ENCODE data around the gene PFDN4. TPM values are rescaled to one million over a fixed set of nuclear protein-coding genes. Genes with fewer than 3 reads are reported as not detected.

PFDN4 gene
- total and polyA plus RNA-seq, 2 donors (not counting 1 experiment from before 2014, with no cell fraction given) = 86.7 to 87.0 TPM

DNA sequence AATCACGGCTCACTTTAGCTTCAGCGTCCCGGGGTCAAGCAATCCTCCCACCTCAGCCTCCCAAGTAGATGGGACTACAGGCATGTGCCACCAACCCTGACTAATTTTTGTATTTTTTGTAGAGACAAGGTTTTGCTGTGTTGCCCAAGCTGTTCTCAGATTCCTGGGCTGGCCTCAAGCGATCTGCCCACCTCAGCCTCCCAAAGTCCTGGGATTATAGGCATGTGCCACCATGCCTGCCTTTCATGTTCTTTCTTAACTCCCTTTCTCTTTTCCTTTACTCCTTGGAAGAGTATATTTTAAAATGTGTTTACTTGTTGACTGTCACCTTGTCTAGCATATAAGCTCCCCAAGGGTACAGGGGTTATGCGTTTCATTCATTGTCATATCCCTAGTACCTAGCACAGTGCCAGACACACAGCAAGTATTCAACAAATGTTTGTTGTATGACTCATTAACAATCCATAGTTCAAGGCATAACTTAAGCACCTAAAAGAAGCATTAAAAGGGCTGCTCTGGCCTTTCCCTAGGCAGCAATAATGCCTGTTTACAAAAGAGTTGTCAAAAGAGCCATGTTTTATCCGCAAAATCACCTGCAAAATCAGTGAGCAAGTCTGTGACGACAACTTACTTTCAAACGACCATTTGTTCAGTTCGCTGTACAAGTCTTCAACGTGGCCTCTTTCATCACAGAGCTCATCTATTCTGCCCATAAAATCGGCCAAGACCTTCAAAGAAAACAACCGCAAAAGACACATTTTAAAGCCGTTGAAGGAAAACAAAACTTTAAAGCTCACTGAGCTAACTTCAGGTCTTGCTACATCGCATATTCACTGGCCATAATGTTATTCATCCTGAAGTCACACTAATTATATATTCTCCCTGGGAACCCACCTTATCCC, 38.7 kb upstream of the PFDN4 start:
- Histone ChIP-seq H3K79me2 (ENCODE audit: control insufficient read depth, insufficient read depth, low read length) (no peaks in the 10 kb centered on the region), H3K4me2 (ENCODE audit: extremely low read depth, insufficient read depth, low read length) (no peak overlapping the region), H3K4me1 (ENCODE audit: control insufficient read depth, extremely low read depth, insufficient read depth, low read length) (no peaks in the 10 kb centered on the region), H3K9ac (ENCODE audit: insufficient read depth, low read length) (no peak overlapping the region), H3K36me3 (ENCODE audit: control insufficient read depth, insufficient read depth, low read length) (no peaks in the 10 kb centered on the region), H3K4me3 (replicated peaks in 1 of 4; ENCODE audit: control extremely low read depth in 1 of 4, insufficient read depth in 1 of 4, low read depth in 3 of 4, low read length in 4 of 4) (no peak overlapping the region), H3K27me3 (ENCODE audit: control insufficient read depth, insufficient read depth, low read length) (peaks cover 46% of the 10 kb centered on the region), H4K20me1 (ENCODE audit: control insufficient read depth, extremely low read depth, insufficient read depth, low read length) (no peaks in the 10 kb centered on the region), H3K9me3 (ENCODE audit: control insufficient read depth, insufficient read depth, low read depth, low read length) (no peaks in the 10 kb centered on the region), H2AFZ (ENCODE audit: low read length) (no peak overlapping the region), H3K27ac (ENCODE audit: insufficient read depth, low read length) (no peak overlapping the region)
- DNase-seq (ENCODE audit: low read depth in 2 of 2) = peak in 1 of 2 donors; percentile 22
- TF ChIP-seq, protein P1, sequence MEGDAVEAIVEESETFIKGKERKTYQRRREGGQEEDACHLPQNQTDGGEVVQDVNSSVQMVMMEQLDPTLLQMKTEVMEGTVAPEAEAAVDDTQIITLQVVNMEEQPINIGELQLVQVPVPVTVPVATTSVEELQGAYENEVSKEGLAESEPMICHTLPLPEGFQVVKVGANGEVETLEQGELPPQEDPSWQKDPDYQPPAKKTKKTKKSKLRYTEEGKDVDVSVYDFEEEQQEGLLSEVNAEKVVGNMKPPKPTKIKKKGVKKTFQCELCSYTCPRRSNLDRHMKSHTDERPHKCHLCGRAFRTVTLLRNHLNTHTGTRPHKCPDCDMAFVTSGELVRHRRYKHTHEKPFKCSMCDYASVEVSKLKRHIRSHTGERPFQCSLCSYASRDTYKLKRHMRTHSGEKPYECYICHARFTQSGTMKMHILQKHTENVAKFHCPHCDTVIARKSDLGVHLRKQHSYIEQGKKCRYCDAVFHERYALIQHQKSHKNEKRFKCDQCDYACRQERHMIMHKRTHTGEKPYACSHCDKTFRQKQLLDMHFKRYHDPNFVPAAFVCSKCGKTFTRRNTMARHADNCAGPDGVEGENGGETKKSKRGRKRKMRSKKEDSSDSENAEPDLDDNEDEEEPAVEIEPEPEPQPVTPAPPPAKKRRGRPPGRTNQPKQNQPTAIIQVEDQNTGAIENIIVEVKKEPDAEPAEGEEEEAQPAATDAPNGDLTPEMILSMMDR (conservative IDR thresholded peaks at IDR 0.05 in 1 of 2, IDR thresholded peaks at IDR 0.05 in 1 of 2; ENCODE audit: low read depth in 1 of 2, low read length in 2 of 2) = no peak
- TF ChIP-seq EZH2 (IDR thresholded peaks at IDR 0.05; ENCODE audit: low read length, missing control alignments) = no peak

DNA sequence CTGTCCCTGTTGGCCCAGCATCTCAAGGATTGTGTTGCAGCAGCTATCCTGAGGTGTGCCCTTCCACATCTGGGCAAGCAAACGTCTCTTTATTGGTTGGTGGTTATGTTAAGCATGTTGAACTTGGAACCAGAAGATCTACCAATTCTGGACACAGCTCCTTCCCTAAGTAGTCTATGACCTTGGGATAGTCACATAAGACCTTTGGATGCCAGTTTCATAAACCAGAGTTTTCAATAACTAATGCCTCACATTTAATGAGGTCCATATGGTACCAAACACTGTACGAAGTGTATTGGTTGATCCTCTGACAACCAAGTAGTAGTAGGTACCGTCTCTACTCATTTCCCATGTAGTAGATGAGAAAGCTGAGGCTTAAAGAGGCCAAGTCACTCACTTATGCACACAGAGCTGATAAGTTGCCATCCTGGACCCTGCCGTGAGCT, 37.8 kb upstream of the PFDN4 start:
- Histone ChIP-seq H3K4me3 (replicated peaks in 1 of 4; ENCODE audit: control extremely low read depth in 1 of 4, insufficient read depth in 1 of 4, low read depth in 3 of 4, low read length in 4 of 4) (no peak overlapping the region), H3K9ac (ENCODE audit: insufficient read depth, low read length) (no peak overlapping the region), H3K36me3 (ENCODE audit: control insufficient read depth, insufficient read depth, low read length) (no peaks in the 10 kb centered on the region), H3K27ac (ENCODE audit: insufficient read depth, low read length) (no peak overlapping the region), H3K4me1 (ENCODE audit: control insufficient read depth, extremely low read depth, insufficient read depth, low read length) (no peaks in the 10 kb centered on the region), H3K9me3 (ENCODE audit: control insufficient read depth, insufficient read depth, low read depth, low read length) (no peaks in the 10 kb centered on the region), H4K20me1 (ENCODE audit: control insufficient read depth, extremely low read depth, insufficient read depth, low read length) (no peaks in the 10 kb centered on the region), H3K79me2 (ENCODE audit: control insufficient read depth, insufficient read depth, low read length) (no peaks in the 10 kb centered on the region), H3K4me2 (ENCODE audit: extremely low read depth, insufficient read depth, low read length) (no peak overlapping the region), H3K27me3 (ENCODE audit: control insufficient read depth, insufficient read depth, low read length) (peaks cover 54% of the 10 kb centered on the region), H2AFZ (ENCODE audit: low read length) (no peak overlapping the region)
- DNase-seq (ENCODE audit: low read depth in 2 of 2) = no peak
- no peak for TF ChIP-seq EZH2 (IDR thresholded peaks at IDR 0.05; ENCODE audit: low read length, missing control alignments)
- TF ChIP-seq, protein P1 (conservative IDR thresholded peaks at IDR 0.05 in 1 of 2, IDR thresholded peaks at IDR 0.05 in 1 of 2; ENCODE audit: low read depth in 1 of 2, low read length in 2 of 2) = no peak

DNA sequence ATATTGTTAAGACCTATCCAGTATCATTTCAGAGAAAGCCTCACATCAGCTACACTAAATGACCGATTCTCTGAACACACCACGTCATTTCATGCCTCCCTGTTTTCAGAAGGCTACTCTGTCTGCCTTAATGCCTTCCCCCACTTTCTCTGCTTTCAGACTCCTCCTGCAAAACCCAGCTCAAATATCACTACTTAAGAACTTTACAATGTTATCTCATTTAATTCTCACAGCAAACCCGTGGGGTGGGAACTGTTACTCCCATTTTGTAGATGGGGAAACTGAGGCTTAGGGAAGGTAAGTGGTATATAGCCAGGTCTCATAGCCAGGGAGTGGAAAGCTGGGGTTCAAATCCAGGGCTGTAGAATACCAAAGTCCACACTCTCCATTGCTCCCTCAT, 36.9 kb upstream of the PFDN4 start:
- Histone ChIP-seq H3K9ac (ENCODE audit: insufficient read depth, low read length) (no peak overlapping the region), H3K4me2 (ENCODE audit: extremely low read depth, insufficient read depth, low read length) (no peak overlapping the region), H3K36me3 (ENCODE audit: control insufficient read depth, insufficient read depth, low read length) (no peaks in the 10 kb centered on the region), H3K4me3 (replicated peaks in 1 of 4; ENCODE audit: control extremely low read depth in 1 of 4, insufficient read depth in 1 of 4, low read depth in 3 of 4, low read length in 4 of 4) (no peak overlapping the region), H3K79me2 (ENCODE audit: control insufficient read depth, insufficient read depth, low read length) (no peaks in the 10 kb centered on the region), H3K27me3 (ENCODE audit: control insufficient read depth, insufficient read depth, low read length) (peaks cover 54% of the 10 kb centered on the region), H3K4me1 (ENCODE audit: control insufficient read depth, extremely low read depth, insufficient read depth, low read length) (no peaks in the 10 kb centered on the region), H3K27ac (ENCODE audit: insufficient read depth, low read length) (no peak overlapping the region), H3K9me3 (ENCODE audit: control insufficient read depth, insufficient read depth, low read depth, low read length) (no peaks in the 10 kb centered on the region), H4K20me1 (ENCODE audit: control insufficient read depth, extremely low read depth, insufficient read depth, low read length) (no peaks in the 10 kb centered on the region), H2AFZ (ENCODE audit: low read length) (no peak overlapping the region)
- TF ChIP-seq, protein P1 (conservative IDR thresholded peaks at IDR 0.05 in 1 of 2, IDR thresholded peaks at IDR 0.05 in 1 of 2; ENCODE audit: low read depth in 1 of 2, low read length in 2 of 2) = no peak
- no peak for TF ChIP-seq EZH2 (IDR thresholded peaks at IDR 0.05; ENCODE audit: low read length, missing control alignments)
- no peak for DNase-seq (ENCODE audit: low read depth in 2 of 2)

Measured in fibroblast of lung (primary cell).